Skin of body (tissue), 2 donors: ENCODE data around the gene CPAMD8. TPM values are rescaled to one million over a fixed set of nuclear protein-coding genes. Genes with fewer than 3 reads are reported as not detected.

ENCODE experiments used
- DNase-seq: peaks from one replicate; lab custom pipeline; 2025; lab: John Stamatoyannopoulos, UW
- total RNA-seq: library from RNA; depleted of rRNA; stranded (reverse); fragments of >200 nt; gene quantifications from one replicate; pipeline ENCODE4 v1.2.3, GENCODE V29; 2014

The CPAMD8 gene
- total RNA-seq, 1 donor from 2014 or later: 4.0 TPM

- DNase-seq: no peak
These were observed 133.5 kb downstream of the CPAMD8 start for GRCh38 chr19:16892868-16893685.

GRCh38 chr19:16892436-16892835 lies 134.2 kb downstream of the CPAMD8 start:
- DNase-seq: no peak

- no peak for DNase-seq
These were observed 134.8 kb downstream of the CPAMD8 start for GRCh38 chr19:16891696-16892382.

GRCh38 chr19:16890461-16891184 lies 136.0 kb downstream of the CPAMD8 start:
- no peak for DNase-seq

GRCh38 chr19:16889883-16890460 lies 136.6 kb downstream of the CPAMD8 start:
- no peak for DNase-seq

DNA sequence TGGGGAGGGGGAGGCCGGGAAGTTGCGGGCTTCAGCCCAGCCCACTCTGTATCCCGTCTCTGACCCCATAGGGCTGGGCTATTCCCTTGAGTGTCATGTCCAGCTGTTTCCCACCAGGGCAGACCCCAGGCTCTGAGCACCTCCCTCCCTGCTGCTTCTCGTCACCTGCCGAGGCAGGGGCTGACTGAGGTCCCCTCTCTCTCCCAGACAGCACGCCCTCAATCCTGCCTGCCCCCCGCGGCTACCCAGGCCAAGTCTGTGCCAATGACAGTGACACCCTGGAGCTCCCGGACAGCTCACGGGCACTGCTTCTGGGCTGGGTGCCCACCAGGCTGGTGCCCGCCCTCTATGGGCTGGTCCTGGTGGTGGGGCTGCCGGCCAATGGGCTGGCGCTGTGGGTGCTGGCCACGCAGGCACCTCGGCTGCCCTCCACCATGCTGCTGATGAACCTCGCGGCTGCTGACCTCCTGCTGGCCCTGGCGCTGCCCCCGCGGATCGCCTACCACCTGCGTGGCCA lies 137.2 kb downstream of the CPAMD8 start:
- no peak for DNase-seq

- DNase-seq: no peak
These were observed 137.8 kb downstream of the CPAMD8 start, which contains the start of gene F2RL3 for GRCh38 chr19:16888629-16889365. TSS of gene F2RL3 (plus strand) at chr19:16888999. CDS start at chr19:16889190, 191 bp downstream.

- no peak for DNase-seq
These were observed 139.0 kb downstream of the CPAMD8 start for GRCh38 chr19:16887353-16888265.

GRCh38 chr19:16886305-16886880 lies 140.2 kb downstream of the CPAMD8 start:
- no peak for DNase-seq

DNA sequence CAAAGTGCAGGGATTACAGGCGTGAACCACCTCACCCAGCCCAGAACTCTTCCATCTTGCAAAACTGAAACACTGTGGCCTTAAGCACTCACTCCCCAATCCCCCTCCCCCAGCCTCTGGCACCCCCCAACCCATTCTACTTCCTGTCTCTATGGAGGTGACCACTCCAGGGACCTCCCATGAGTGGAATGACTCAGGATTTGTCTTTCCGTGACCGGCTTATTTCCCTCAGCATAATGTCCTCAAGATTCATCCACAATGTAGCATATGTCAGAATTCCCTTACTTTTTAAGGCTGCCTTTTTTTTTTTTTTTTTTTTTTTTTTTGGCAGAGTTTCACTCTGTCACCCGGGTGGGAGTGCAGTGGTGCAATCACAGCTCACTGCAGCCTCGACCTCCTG lies 141.4 kb downstream of the CPAMD8 start:
- DNase-seq: no peak

DNA sequence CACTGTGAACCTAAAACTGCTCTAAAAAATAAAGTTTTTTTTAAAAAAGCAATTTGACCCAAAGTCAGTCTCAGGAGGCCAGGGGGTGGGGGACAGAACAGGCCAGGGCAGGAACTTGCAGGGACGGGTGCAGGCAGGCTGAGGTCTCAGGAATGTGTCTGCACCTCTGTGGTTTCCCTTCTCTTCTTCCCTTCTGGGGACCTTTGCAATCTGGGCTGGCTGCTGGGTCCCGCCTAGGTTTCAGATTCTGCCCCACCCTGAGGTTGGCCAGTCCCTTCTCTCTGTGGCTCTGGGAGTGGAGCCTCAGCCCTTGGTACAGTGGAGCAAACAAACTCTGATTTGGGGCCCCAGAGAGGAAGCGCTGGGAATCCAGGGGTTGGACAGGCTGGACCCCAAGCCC lies 143.1 kb downstream of the CPAMD8 start:
- no peak for DNase-seq

DNA sequence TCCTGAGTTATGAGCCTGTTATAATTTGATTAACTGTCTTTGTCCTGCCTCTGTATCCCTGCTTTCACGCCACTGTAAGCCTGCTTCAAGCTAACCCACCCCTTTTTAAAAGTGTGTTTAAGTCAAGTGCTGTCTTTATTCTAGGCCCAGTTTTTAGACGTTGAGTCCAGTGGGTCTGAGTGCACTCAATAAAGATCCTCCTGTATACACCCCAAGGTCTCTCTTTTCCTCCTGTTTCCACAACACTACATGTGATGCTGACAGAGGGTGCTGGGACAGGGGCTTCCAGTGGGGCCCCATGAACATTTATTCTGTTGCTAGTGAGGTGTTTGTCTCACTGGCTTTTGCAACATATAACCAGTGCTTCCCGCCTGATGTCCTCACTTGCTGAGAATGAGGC lies 144.5 kb downstream of the CPAMD8 start:
- no peak for DNase-seq

DNA sequence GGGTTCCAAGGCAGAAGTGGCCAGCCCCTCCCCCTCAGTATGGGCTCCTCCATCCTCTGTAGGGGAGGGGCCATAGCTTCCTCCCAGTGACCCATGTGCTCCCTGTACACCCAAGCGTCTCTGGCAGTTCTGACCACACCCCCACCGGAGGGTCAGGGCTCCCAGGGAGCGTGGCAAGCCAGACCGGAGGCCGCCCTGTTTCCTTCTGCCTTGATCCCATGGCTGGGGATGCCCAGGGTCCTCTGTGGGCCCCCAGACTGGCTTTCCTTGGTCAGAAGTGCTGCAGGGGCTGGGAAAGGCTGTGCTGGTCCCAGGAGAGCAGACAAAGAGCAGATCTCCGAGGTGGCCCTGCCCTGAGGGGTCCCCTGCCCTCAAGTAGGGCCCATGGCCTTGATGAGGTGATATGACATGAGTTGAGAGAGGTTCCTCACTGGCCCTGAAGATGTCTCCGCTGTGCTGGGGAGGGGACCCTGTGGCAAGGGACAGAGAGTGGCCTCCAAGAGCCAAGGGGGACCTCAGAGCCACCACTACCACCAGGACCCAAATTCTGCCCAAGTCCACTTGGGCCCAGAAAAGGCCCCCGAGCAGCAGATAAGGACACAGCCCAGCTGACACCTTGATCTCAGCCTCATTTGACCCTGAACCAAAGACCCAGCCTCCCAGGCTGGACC lies 145.6 kb downstream of the CPAMD8 start:
- DNase-seq: no peak

DNA sequence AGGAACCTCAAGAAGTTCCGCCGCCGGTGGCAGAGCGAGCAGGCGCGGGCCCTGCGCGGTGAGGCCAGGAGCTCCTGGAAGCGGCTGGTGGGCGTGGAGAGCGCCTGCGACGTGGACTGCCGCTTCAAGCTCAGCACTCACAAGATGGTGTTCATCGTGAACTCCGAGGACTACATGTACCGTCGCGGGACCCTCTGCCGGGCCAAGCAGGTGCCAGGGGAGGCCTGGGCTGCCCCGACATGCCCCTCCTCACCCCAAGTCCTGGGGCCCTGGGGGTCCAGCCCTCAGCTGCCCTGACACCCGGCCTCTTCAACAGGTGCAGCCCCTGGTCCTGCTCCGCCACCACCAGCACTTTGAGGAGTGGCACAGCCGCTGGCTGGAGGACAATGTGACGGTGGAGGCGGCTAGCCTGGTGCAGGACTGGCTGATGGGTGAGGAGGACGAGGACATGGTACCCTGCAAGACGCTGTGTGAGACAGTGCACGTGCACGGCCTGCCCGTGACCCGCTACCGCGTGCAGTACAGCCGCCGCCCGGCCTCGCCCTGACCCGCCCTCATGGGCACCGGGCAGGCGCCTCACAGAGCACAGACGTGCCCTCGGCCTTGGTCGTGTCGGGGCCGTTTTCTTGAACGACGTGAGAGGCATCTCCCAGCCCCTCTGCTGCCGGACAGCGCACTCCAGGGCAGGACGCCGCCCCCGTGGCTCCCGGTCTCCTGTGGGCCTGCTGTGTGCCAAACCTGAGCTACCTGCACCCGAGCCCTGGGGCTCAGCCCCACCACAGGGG lies 148.2 kb downstream of the CPAMD8 start:
- no peak for DNase-seq

- DNase-seq: no peak
These were observed 149.0 kb downstream of the CPAMD8 start for GRCh38 chr19:16877581-16877980.

- DNase-seq: no peak
These were observed 149.7 kb downstream of the CPAMD8 start for GRCh38 chr19:16876904-16877361.

- no peak for DNase-seq
These were observed 150.7 kb downstream of the CPAMD8 start for GRCh38 chr19:16875584-16876555.
